ENCODE measurements around the gene CDYL. TPM values are rescaled to one million over a fixed set of nuclear protein-coding genes. Genes with fewer than 3 reads are reported as not detected.

Gene CDYL
- total and polyA plus RNA-seq, 7 donors, result 10.0 to 30.0 (median 19.9) TPM

GRCh38 chr6:4768815-4769214 lies 7.4 kb upstream of the CDYL start:
- H3K9me3 ChIP-seq, result peaks cover 1% of the 10 kb centered on the region
- intact Hi-C loops (cut with DNase I), result no loop called here
- H3K4me3 ChIP-seq, result no peak overlapping the region
- ATAC-seq, result no peak
- TF ChIP-seq, protein P1, sequence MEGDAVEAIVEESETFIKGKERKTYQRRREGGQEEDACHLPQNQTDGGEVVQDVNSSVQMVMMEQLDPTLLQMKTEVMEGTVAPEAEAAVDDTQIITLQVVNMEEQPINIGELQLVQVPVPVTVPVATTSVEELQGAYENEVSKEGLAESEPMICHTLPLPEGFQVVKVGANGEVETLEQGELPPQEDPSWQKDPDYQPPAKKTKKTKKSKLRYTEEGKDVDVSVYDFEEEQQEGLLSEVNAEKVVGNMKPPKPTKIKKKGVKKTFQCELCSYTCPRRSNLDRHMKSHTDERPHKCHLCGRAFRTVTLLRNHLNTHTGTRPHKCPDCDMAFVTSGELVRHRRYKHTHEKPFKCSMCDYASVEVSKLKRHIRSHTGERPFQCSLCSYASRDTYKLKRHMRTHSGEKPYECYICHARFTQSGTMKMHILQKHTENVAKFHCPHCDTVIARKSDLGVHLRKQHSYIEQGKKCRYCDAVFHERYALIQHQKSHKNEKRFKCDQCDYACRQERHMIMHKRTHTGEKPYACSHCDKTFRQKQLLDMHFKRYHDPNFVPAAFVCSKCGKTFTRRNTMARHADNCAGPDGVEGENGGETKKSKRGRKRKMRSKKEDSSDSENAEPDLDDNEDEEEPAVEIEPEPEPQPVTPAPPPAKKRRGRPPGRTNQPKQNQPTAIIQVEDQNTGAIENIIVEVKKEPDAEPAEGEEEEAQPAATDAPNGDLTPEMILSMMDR (IDR thresholded peaks at IDR 0.05), result no peak
- no peak overlapping the region for H3K27ac ChIP-seq
- DNase-seq, result no peak
- H3K27me3 ChIP-seq (ENCODE audit: insufficient read depth in 3 of 3, low read length in 2 of 3), result no peaks in the 10 kb centered on the region
- H3K36me3 ChIP-seq (ENCODE audit: insufficient read depth in 1 of 2, low read depth in 1 of 2), result no peaks in the 10 kb centered on the region
- WGBS, 3 donors, result 84 to 89% (median 88%) methylated on average over 7 of the region's 7 CpGs
- no peaks in the 10 kb centered on the region for H3K4me1 ChIP-seq

DNA sequence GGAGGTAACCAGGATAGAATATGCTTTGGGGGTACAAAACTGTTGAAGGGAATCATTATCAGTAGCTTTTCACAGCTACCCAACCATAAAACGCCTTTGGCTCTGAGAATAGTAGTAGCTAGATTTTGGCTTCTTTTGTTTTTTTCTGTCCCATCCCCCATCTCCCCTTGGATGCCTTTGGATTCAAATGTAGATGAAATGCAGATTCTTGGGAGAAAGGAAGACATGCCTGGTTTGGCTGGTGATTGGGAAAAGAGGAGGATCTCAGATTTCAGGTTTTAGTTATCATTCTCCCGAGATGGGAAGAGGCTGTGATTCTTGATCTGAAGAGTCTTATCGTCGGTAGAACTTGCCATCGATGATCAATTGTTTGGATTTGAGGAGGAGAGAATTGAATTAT lies 3.5 kb upstream of the CDYL start:
- intact Hi-C loops (cut with DNase I), result loop anchor here (5.0 to 10.0 kb wide), 3 partner anchors 110 to 418 kb away; no protein-coding TSS in a partner anchor
- no peaks in the 10 kb centered on the region for H3K9me3 ChIP-seq
- DNase-seq, result no peak
- WGBS, 3 donors, result 40 to 49% (median 48%) methylated on average over 5 of the region's 5 CpGs
- ATAC-seq, result no peak
- no peak overlapping the region for H3K27ac ChIP-seq
- H3K4me1 ChIP-seq, result peaks cover 5% of the 10 kb centered on the region
- no peak overlapping the region for H3K4me3 ChIP-seq
- no peaks in the 10 kb centered on the region for H3K36me3 ChIP-seq (ENCODE audit: insufficient read depth in 1 of 2, low read depth in 1 of 2)
- H3K27me3 ChIP-seq (ENCODE audit: insufficient read depth in 3 of 3, low read length in 2 of 3), result no peaks in the 10 kb centered on the region
- TF ChIP-seq, protein P1 (IDR thresholded peaks at IDR 0.05), result no peak

DNA sequence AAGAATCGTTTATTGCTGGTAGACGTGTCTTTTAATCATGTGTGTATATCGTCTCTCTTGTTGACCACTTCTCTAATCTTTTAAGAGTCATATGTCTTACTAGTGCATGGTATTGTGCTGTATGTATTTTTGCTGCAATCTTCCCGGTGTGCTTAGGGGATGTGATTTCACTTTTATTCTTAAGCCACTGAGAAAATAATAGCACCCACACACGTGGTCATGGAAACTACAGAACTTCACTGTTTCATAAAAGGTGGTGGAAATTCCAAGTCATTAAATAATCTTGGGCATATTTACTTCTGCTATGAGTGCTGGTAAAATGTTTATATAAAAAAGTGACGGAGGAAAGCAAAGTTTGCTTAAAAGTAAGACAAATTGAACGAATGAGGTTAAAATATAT lies 3.0 kb upstream of the CDYL start:
- intact Hi-C loops (cut with DNase I), result loop anchor here (5.0 to 10.0 kb wide), 3 partner anchors 111 to 418 kb away; no protein-coding TSS in a partner anchor

GRCh38 chr6:4774296-4774695 lies 1.9 kb upstream of the CDYL start:
- no peak for ATAC-seq
- H3K4me1 ChIP-seq, result peaks cover 5% of the 10 kb centered on the region
- H3K4me3 ChIP-seq, result no peak overlapping the region
- WGBS, 3 donors, result 56 to 61% (median 58%) methylated on average over 6 of the region's 6 CpGs
- H3K36me3 ChIP-seq (ENCODE audit: insufficient read depth in 1 of 2, low read depth in 1 of 2), result no peaks in the 10 kb centered on the region
- H3K27me3 ChIP-seq (ENCODE audit: insufficient read depth in 3 of 3, low read length in 2 of 3), result no peaks in the 10 kb centered on the region
- TF ChIP-seq, protein P1 (IDR thresholded peaks at IDR 0.05), result no peak
- H3K27ac ChIP-seq, result no peak overlapping the region
- H3K9me3 ChIP-seq, result no peaks in the 10 kb centered on the region
- intact Hi-C loops (cut with DNase I), result loop anchor here (5.0 to 10.0 kb wide), 3 partner anchors 112 to 419 kb away; no protein-coding TSS in a partner anchor
- no peak for DNase-seq

More for the DNA sequence above, 3.0 kb upstream of the CDYL start:
- H3K27ac ChIP-seq, result no peak overlapping the region
- ATAC-seq, result no peak
- H3K4me3 ChIP-seq, result no peak overlapping the region
- no peaks in the 10 kb centered on the region for H3K27me3 ChIP-seq (ENCODE audit: insufficient read depth in 3 of 3, low read length in 2 of 3)
- H3K9me3 ChIP-seq, result no peaks in the 10 kb centered on the region
- H3K36me3 ChIP-seq (ENCODE audit: insufficient read depth in 1 of 2, low read depth in 1 of 2), result no peaks in the 10 kb centered on the region
- TF ChIP-seq, protein P1 (IDR thresholded peaks at IDR 0.05), result no peak
- WGBS, 3 donors, result 41 to 42% (median 42%) methylated on average over 7 of the region's 7 CpGs
- no peak for DNase-seq
- H3K4me1 ChIP-seq, result peaks cover 5% of the 10 kb centered on the region
